HEK293 (cell line): ENCODE data around the gene STX1B.
A peak's percentile ranks its signal among the peaks of the same experiment; 100 is the strongest.

Experiments
- CTCF ChIA-PET: fragments of 350-600 bp; formaldehyde crosslinking; extraction: SDS; loops from one replicate; lab custom pipeline; 2021; ENCODE audit warnings: antibody characterized with exemption; lab: Yijun Ruan, JAX
- POLR2A ChIA-PET: fragments of 300-600 bp; formaldehyde crosslinking; extraction: SDS; loops from one replicate; lab custom pipeline; 2020; ENCODE audit warnings: antibody characterized with exemption, inconsistent platforms; lab: Yijun Ruan, JAX
- H3K27ac ChIP-seq: fragments of 200-500 bp; sonication (Bioruptor generic); 2 replicates; pipeline ENCODE4 v1.5.1; 2014; ENCODE audit warnings: low read depth, low read length, control low read depth, inconsistent platforms; ENCODE audit errors: extremely low read depth
- H3K36me3 ChIP-seq, 2 experiments: fragments of 200-500 bp in 1 of 2; sonication (Bioruptor generic) in 1 of 2; 1 replicate in 1 of 2; 2 replicates in 1 of 2; pipeline ENCODE4 v1.5.1; 2014 to 2017; ENCODE audit warnings: inconsistent platforms in 2 of 2, low read length in 2 of 2; ENCODE audit not compliant: control insufficient read depth in 2 of 2, insufficient read depth in 1 of 2
- H3K4me1 ChIP-seq: fragments of 200-500 bp; sonication (Bioruptor generic); 2 replicates; pipeline ENCODE4 v1.5.1; 2014; ENCODE audit warnings: mild to moderate bottlenecking, low read length, inconsistent platforms; ENCODE audit not compliant: control insufficient read depth, insufficient read depth
- H3K4me3 ChIP-seq: 2 replicates; pipeline ENCODE4 v1.5.1; 2011; ENCODE audit warnings: low read depth, mild to moderate bottlenecking, control low read depth, low read length, moderate library complexity
- H3K9me3 ChIP-seq: fragments of 200-500 bp; sonication (Bioruptor generic); 2 replicates; pipeline ENCODE4 v1.5.1; 2014; ENCODE audit warnings: low read depth, low read length, inconsistent platforms; ENCODE audit not compliant: control insufficient read depth, insufficient read depth
- BCL11A ChIP-seq: fragments of 450-650 bp; formaldehyde crosslinking; IDR thresholded peaks from 2 replicates; pipeline ENCODE4 v1.5.1; 2016; ENCODE audit warnings: low read depth, missing biosample characterization, missing genetic modification characterization
- MZF1 ChIP-seq: fragments of 450-650 bp; formaldehyde crosslinking; IDR thresholded peaks from 2 replicates; pipeline ENCODE4 v1.5.1; 2017; ENCODE audit warnings: missing biosample characterization, missing genetic modification characterization, borderline replicate concordance
- SALL2 ChIP-seq: fragments of 450-650 bp; formaldehyde crosslinking; IDR thresholded peaks from 2 replicates; pipeline ENCODE4 v1.5.0; 2017; ENCODE audit warnings: missing biosample characterization, mild to moderate bottlenecking, missing genetic modification characterization, borderline replicate concordance
- SETDB1 ChIP-seq: IDR thresholded peaks from one replicate; pipeline ENCODE4 v1.6.1; 2017; ENCODE audit warnings: mild to moderate bottlenecking, low read length, moderate library complexity, mixed read lengths; ENCODE audit not compliant: insufficient read length
- SP7 ChIP-seq: fragments of 450-650 bp; formaldehyde crosslinking; IDR thresholded peaks from 2 replicates; pipeline ENCODE4 v1.5.1; 2016; ENCODE audit warnings: missing biosample characterization, missing genetic modification characterization
- TCF7L2 ChIP-seq: IDR thresholded peaks from 2 replicates; pipeline ENCODE4 v1.6.1; 2011; ENCODE audit warnings: low read depth, mild to moderate bottlenecking, inconsistent platforms, low read length, moderate library complexity, borderline replicate concordance
- ZBTB1 ChIP-seq: fragments of 450-650 bp; formaldehyde crosslinking; IDR thresholded peaks from 2 replicates; pipeline ENCODE4 v1.5.1; 2016; ENCODE audit warnings: missing biosample characterization, missing genetic modification characterization
- ZBTB17 ChIP-seq: fragments of 450-650 bp; formaldehyde crosslinking; IDR thresholded peaks from 2 replicates; pipeline ENCODE4 v1.5.1; 2016; ENCODE audit warnings: missing biosample characterization, missing genetic modification characterization
- ZBTB20 ChIP-seq: fragments of 450-650 bp; formaldehyde crosslinking; IDR thresholded peaks from 2 replicates; pipeline ENCODE4 v1.5.1; 2016; ENCODE audit warnings: missing biosample characterization, missing genetic modification characterization
- ZBTB7A ChIP-seq: fragments of 450-650 bp; formaldehyde crosslinking; IDR thresholded peaks from 2 replicates; pipeline ENCODE4 v1.5.1; 2016; ENCODE audit warnings: low read depth, missing biosample characterization, missing genetic modification characterization
- ZFHX2 ChIP-seq: fragments of 450-650 bp; formaldehyde crosslinking; conservative IDR thresholded peaks from 2 replicates; pipeline ENCODE4 v1.5.1; 2016; ENCODE audit warnings: missing biosample characterization, missing genetic modification characterization
- ZIC2 ChIP-seq: fragments of 450-650 bp; formaldehyde crosslinking; IDR thresholded peaks from 2 replicates; pipeline ENCODE4 v1.5.1; 2016; ENCODE audit warnings: missing biosample characterization, missing genetic modification characterization
- ZNF114 ChIP-seq: fragments of 450-650 bp; formaldehyde crosslinking; IDR thresholded peaks from 2 replicates; pipeline ENCODE4 v1.5.0; 2017; ENCODE audit warnings: missing biosample characterization, missing genetic modification characterization
- ZNF121 ChIP-seq: fragments of 450-650 bp; formaldehyde crosslinking; IDR thresholded peaks from 2 replicates; pipeline ENCODE4 v1.5.1; 2016; ENCODE audit warnings: missing biosample characterization, missing genetic modification characterization
- ZNF2 ChIP-seq: fragments of 450-650 bp; formaldehyde crosslinking; IDR thresholded peaks from 2 replicates; pipeline ENCODE4 v1.5.1; 2016; ENCODE audit warnings: missing biosample characterization, missing genetic modification characterization
- ZNF214 ChIP-seq: fragments of 450-650 bp; formaldehyde crosslinking; IDR thresholded peaks from 2 replicates; pipeline ENCODE4 v1.5.1; 2017; ENCODE audit warnings: missing biosample characterization, mild to moderate bottlenecking, missing genetic modification characterization, borderline replicate concordance
- ZNF324 ChIP-seq: fragments of 450-650 bp; formaldehyde crosslinking; IDR thresholded peaks from 2 replicates; pipeline ENCODE4 v1.5.1; 2016; ENCODE audit warnings: missing biosample characterization, missing genetic modification characterization
- ZNF366 ChIP-seq: fragments of 450-650 bp; formaldehyde crosslinking; conservative IDR thresholded peaks from 2 replicates; pipeline ENCODE4 v1.5.1; 2016; ENCODE audit warnings: missing biosample characterization, missing genetic modification characterization
- ZNF394 ChIP-seq: fragments of 450-650 bp; formaldehyde crosslinking; IDR thresholded peaks from 2 replicates; pipeline ENCODE4 v1.5.1; 2016; ENCODE audit warnings: missing biosample characterization, missing genetic modification characterization, mild to moderate bottlenecking, moderate library complexity, borderline replicate concordance
- ZNF426 ChIP-seq: fragments of 450-650 bp; formaldehyde crosslinking; IDR thresholded peaks from 2 replicates; pipeline ENCODE4 v1.5.1; 2017; ENCODE audit warnings: missing biosample characterization, missing genetic modification characterization, mild to moderate bottlenecking, inconsistent platforms, moderate library complexity
- ZNF501 ChIP-seq: fragments of 450-650 bp; formaldehyde crosslinking; IDR thresholded peaks from 2 replicates; pipeline ENCODE4 v1.5.1; 2016; ENCODE audit warnings: missing biosample characterization, missing genetic modification characterization
- ZNF529 ChIP-seq: fragments of 450-650 bp; formaldehyde crosslinking; IDR thresholded peaks from 2 replicates; pipeline ENCODE4 v1.5.1; 2017; ENCODE audit warnings: missing genetic modification characterization, missing biosample characterization; ENCODE audit not compliant: insufficient replicate concordance
- ZNF530 ChIP-seq: fragments of 450-650 bp; formaldehyde crosslinking; IDR thresholded peaks from 2 replicates; pipeline ENCODE4 v1.5.1; 2016; ENCODE audit warnings: low read depth, missing biosample characterization, missing genetic modification characterization
- ZNF555 ChIP-seq: fragments of 450-650 bp; formaldehyde crosslinking; conservative IDR thresholded peaks from 2 replicates; pipeline ENCODE4 v1.5.1; 2017; ENCODE audit warnings: missing biosample characterization, mild to moderate bottlenecking, missing genetic modification characterization, inconsistent platforms
- ZNF560 ChIP-seq: fragments of 450-650 bp; formaldehyde crosslinking; IDR thresholded peaks from 2 replicates; pipeline ENCODE4 v1.5.1; 2017; ENCODE audit warnings: missing biosample characterization, missing genetic modification characterization, borderline replicate concordance
- ZNF585B ChIP-seq: fragments of 450-650 bp; formaldehyde crosslinking; IDR thresholded peaks from 2 replicates; pipeline ENCODE4 v1.5.1; 2016; ENCODE audit warnings: missing biosample characterization, missing genetic modification characterization
- ZNF747 ChIP-seq: fragments of 450-650 bp; formaldehyde crosslinking; IDR thresholded peaks from 2 replicates; pipeline ENCODE4 v1.5.1; 2016; ENCODE audit warnings: missing biosample characterization, missing genetic modification characterization
- ZNF791 ChIP-seq: fragments of 450-650 bp; formaldehyde crosslinking; IDR thresholded peaks from 2 replicates; pipeline ENCODE4 v1.5.1; 2016; ENCODE audit warnings: missing biosample characterization, missing genetic modification characterization
- TF ChIP-seq, protein P1 (sequence below): fragments of 450-650 bp; formaldehyde crosslinking; IDR thresholded peaks from 2 replicates; pipeline ENCODE4 v1.5.1; 2016; ENCODE audit warnings: missing biosample characterization, missing genetic modification characterization
- TF ChIP-seq, protein P2 (sequence below): fragments of 450-650 bp; formaldehyde crosslinking; IDR thresholded peaks from 2 replicates; pipeline ENCODE4 v1.5.1; 2016; ENCODE audit warnings: missing biosample characterization, missing genetic modification characterization
- TF ChIP-seq, protein P3 (sequence below): fragments of 450-650 bp; formaldehyde crosslinking; IDR thresholded peaks from 2 replicates; pipeline ENCODE4 v1.5.1; 2016; ENCODE audit warnings: missing biosample characterization, missing genetic modification characterization, low read depth

STX1B gene

DNA sequence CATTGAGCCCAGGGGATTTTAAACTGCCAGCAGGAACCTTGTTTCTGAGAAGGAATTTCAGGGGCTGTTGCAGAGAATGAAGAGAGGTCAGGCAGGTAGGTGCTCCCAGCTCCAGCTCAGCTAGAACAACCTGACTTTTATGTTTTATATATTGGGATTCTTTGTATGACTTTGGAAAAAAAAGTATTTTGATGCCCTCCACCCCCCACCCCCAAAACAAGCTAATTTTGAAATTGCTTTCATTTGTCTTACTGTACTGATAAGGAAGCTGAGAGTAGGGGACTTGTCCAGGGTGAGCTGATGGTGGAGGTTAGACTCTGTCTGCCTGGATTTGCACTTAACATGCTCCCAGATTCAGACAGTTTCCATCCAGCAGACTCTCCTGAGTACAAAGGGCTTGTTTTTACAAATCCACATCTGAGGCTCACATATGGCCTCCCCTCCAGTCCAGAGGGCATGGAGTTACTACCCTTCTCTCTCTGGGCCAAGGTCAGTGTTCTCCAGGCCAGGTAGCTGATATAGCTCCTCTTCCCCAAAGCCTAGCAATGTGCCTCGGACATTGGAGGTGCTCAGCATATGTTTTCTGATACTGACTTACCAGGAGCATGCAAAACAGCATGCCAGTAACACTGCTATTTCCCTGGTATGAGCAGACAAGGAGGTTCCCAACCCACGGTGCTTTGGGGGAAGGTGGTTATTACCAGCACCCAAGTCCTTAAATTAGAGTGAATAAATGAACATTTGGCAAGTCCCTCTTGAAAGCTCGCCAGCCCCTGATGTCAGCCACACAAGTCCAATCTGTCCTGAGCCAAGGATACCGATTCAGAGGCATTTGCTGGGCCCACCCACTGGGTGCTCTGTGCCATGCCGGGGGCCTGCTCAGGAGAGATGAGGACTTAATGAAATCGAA is 11.3 kb downstream of the STX1B start:
- no peaks in the 10 kb centered on the region for H3K9me3 ChIP-seq
- no peaks in the 10 kb centered on the region for H3K36me3 ChIP-seq
- ChIA-PET POLR2A (interaction anchor here (0.5 to 2.7 kb wide), 9 partner anchors 14 to 1145 kb away, joined by 3 to 6 read pairs (median 3); partner anchors contain the start of genes HSD3B7, ZNF646 and ZNF668), CTCF (interaction anchor here (0.6 to 2.3 kb wide), 6 partner anchors 10 to 143 kb away, joined by 3 to 19 read pairs (median 4); partner anchors contain the start of gene HSD3B7)
- no peak overlapping the region for H3K4me3 ChIP-seq
- H3K4me1 ChIP-seq = peaks cover 5% of the 10 kb centered on the region
- no peak overlapping the region for H3K27ac ChIP-seq
- TF ChIP-seq ZNF426 (tag by site-specific recombination) (no peak), SETDB1 (no peak), SP7 (peak; percentile 89), ZBTB17 (tag by site-specific recombination) (peak; percentile 56), SALL2 (no peak), ZNF324 (tag by site-specific recombination) (no peak), ZNF791 (tag by site-specific recombination) (no peak), ZBTB20 (tag by site-specific recombination) (peak; percentile 80), ZNF501 (tag by site-specific recombination) (no peak), ZIC2 (tag by site-specific recombination) (peak; percentile 73), BCL11A (tag by site-specific recombination) (no peak), ZNF366 (tag by site-specific recombination) (no peak), TCF7L2 (no peak), ZNF585B (no peak), ZNF394 (tag by site-specific recombination) (no peak), ZNF555 (tag by site-specific recombination) (no peak), MZF1 (no peak), ZNF214 (no peak), ZNF747 (no peak), ZBTB1 (tag by site-specific recombination) (no peak), ZNF114 (tag by site-specific recombination) (no peak), ZNF529 (tag by site-specific recombination) (no peak), ZNF560 (tag by site-specific recombination) (no peak), ZFHX2 (tag by site-specific recombination) (no peak), ZNF530 (no peak), ZBTB7A (no peak), ZNF2 (tag by site-specific recombination) (no peak), ZNF121 (tag by site-specific recombination) (no peak)
- TF ChIP-seq, protein P1, sequence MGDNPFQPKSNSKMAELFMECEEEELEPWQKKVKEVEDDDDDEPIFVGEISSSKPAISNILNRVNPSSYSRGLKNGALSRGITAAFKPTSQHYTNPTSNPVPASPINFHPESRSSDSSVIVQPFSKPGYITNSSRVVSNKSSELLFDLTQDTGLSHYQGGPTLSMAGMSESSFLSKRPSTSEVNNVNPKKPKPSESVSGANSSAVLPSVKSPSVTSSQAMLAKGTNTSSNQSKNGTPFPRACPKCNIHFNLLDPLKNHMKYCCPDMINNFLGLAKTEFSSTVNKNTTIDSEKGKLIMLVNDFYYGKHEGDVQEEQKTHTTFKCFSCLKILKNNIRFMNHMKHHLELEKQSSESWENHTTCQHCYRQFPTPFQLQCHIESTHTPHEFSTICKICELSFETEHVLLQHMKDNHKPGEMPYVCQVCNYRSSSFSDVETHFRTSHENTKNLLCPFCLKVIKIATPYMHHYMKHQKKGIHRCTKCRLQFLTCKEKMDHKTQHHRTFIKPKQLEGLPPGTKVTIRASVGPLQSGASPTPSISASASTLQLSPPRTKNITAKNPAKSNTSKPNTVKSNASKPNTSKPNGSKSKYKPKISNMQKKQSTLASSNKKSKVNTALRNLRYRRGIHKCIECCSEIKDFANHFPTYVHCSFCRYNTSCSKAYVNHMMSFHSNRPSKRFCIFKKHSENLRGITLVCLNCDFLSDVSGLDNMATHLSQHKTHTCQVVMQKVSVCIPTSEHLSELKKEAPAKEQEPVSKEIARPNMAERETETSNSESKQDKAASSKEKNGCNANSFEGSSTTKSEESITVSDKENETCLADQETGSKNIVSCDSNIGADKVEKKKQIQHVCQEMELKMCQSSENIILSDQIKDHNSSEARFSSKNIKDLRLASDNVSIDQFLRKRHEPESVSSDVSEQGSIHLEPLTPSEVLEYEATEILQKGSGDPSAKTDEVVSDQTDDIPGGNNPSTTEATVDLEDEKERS = no peak
- TF ChIP-seq, protein P2, sequence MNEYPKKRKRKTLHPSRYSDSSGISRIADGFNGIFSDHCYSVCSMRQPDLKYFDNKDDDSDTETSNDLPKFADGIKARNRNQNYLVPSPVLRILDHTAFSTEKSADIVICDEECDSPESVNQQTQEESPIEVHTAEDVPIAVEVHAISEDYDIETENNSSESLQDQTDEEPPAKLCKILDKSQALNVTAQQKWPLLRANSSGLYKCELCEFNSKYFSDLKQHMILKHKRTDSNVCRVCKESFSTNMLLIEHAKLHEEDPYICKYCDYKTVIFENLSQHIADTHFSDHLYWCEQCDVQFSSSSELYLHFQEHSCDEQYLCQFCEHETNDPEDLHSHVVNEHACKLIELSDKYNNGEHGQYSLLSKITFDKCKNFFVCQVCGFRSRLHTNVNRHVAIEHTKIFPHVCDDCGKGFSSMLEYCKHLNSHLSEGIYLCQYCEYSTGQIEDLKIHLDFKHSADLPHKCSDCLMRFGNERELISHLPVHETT (tag by site-specific recombination) = no peak
- TF ChIP-seq, protein P3, sequence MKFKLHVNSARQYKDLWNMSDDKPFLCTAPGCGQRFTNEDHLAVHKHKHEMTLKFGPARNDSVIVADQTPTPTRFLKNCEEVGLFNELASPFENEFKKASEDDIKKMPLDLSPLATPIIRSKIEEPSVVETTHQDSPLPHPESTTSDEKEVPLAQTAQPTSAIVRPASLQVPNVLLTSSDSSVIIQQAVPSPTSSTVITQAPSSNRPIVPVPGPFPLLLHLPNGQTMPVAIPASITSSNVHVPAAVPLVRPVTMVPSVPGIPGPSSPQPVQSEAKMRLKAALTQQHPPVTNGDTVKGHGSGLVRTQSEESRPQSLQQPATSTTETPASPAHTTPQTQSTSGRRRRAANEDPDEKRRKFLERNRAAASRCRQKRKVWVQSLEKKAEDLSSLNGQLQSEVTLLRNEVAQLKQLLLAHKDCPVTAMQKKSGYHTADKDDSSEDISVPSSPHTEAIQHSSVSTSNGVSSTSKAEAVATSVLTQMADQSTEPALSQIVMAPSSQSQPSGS = no peak
